HG02678 (cell line): ENCODE measurements around the gene DDX11.
"Not testable (repeated sequence)": the region's sequence is repeated elsewhere in the genome, so short reads cannot be mapped to it uniquely, and the experiment has no call there.

Experiments
- ATAC-seq: cut with Tn5 transposase; IDR thresholded peaks from one replicate; pipeline ENCODE4 v1.9.1; 2021; ENCODE audit warnings: mild to moderate bottlenecking, moderate library complexity; ENCODE audit not compliant: unreplicated experiment

Gene DDX11

GRCh38 chr12:31120392-31121008 is 46.8 kb downstream of the DDX11 start:
- ATAC-seq = no peak

GRCh38 chr12:31121022-31121728 is 47.5 kb downstream of the DDX11 start:
- ATAC-seq = not testable (repeated sequence)

DNA sequence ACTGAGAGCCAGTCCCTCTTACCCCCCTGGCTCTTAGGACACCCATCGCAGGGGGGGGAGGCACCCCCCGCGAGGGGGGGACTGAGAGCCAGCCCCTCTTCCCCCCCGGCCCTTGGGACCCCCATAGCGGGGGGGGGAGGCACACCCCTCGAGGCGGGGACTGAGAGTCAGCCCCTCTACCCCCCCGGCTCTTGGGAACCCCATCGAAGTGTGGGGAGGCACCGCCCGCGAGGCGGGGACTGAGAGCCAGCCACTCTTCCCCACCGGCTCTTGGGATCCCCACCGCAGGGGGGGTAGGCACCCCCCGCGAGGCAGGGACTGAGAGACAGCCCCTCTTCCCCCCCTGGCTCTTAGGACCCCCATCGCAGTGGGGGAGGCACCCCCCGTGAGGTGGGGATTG is 48.8 kb downstream of the DDX11 start:
- ATAC-seq = no peak

DNA sequence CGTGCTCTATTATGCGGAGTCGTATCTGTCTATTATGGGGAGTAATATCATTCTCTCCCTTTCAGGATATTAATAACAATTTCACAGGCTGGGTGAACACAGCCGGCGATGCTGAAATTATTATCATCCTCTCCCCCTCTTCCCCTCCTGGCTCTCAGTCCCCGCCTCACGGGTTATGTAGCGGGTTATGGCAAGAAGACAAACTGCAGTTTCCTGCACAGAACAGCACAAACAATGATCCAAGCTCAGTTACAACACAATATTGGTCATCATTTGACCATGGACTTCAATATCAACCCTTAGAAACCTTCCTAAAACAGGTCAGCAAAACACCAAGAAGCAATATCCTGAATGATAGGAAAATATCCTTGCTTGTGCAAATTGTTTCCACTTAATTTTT is 50.5 kb downstream of the DDX11 start:
- ATAC-seq = not testable (repeated sequence)

DNA sequence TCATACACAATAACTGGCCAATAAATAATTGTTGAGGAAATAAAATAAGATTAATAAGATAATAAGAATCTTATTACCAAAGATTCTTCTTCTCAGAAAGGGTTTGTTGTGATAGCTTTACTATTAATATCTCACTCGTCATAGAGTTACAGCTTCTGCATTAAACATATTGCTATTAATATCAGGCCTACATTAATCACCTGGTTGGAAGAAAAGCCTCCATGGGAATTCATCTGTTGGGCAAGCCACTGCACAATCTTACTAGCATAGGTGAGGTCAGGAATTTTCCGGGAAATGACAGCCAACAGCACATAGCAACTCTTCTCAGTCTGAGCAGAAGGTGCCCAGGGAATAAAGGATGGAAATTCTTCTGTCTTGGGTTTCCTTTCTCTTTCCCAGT is 51.5 kb downstream of the DDX11 start:
- not testable (repeated sequence) for ATAC-seq

GRCh38 chr12:31127209-31127848 is 53.7 kb downstream of the DDX11 start:
- ATAC-seq = not testable (repeated sequence)

DNA sequence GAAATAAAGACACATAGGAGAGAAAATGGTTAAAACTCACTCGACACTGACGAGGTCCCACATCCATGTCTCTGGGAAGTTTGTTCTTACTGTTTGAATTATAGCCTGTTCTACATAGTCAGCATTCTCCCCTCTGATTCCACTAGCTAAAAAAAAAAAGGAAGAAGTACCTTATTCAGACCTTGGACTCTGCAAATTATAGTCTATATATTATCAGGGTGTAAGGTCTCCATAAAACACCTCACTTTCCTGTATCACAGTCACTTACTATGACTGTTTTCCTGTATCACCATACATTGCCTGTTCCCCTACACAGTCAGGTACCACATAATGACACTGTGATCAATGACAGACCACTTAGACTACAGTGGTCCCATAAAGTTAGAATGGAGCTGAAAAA is 62.9 kb downstream of the DDX11 start:
- ATAC-seq = not testable (repeated sequence)

GRCh38 chr12:31144768-31145167 is 71.1 kb downstream of the DDX11 start:
- not testable (repeated sequence) for ATAC-seq

DNA sequence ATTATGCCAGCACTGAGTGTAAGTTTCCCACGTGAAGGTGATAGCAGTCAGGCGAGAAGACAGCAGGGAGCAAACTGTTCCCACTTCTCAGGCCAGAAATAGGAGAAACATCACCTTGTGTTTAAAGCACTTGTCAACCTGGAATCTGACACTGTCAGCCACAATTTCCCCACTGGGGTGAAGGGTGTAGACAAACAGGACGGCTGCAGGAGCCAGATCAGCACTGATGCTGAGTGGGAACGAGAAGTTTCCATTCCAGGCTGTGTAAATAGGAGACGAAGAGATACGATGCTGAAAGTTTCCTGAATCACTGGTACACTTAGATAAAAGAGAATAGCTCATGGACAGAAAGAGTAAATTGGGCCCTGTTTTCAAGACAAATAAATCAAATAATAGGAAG is 71.6 kb downstream of the DDX11 start:
- ATAC-seq = not testable (repeated sequence)

DNA sequence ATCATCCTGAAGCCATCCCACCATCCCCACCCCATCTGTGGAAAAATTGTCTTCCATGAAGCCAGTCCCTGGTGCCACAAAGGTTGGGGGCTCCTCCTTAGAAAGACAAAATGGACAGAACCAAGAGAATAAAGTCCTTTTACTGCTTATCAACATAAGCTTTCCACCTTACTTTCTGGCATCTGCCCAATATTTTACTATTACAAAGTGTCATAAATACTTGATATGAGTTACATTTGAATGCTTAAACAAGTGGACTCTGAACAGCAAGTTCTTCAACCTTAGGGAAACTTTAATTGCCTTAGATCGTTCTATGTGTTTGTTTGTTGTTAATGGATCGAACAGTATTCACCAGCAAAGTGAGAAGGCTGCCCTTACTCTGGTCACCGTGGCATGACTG is 73.8 kb downstream of the DDX11 start:
- ATAC-seq = not testable (repeated sequence)

DNA sequence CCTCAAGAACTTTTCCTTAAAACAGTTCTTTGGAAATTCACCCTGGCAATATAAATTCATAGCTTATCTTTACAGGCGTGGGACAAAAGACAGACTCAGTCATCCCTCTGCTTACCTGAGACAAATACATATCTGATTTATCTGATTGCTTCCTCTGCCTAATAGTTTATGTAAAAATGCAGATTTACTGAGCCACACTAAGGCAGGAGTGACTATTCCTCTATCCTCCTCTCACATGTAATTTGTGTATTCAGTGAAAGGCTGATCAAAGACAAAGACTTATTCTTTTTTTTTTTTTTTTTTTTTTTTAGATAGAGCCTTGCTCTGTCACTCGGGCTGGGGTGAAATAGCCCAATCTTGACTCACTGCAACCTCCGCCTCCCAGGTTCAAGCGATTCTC is 77.1 kb downstream of the DDX11 start:
- not testable (repeated sequence) for ATAC-seq
